Activated CD8-positive, alpha-beta memory T cell treated with anti-CD3 and anti-CD28 coated beads, Interleukin-2, amount 10 ng/mL, durations not matched to agents 7 days and 5 days (primary cell): Measurements from ENCODE around the gene TERC. TPM values are rescaled to one million over a fixed set of nuclear protein-coding genes. Genes with fewer than 3 reads are reported as not detected.
"Not testable (repeated sequence)": the region's sequence is repeated elsewhere in the genome, so short reads cannot be mapped to it uniquely, and the experiment has no call there.

Source experiments
- ATAC-seq: fragments of 150-1000 bp; cut with Tn5 transposase; one replicate; pipeline ENCODE4 v1.10.0; 2021; ENCODE audit warnings: moderate library complexity
- CTCF ChIA-PET: fragments of 350-600 bp; sonication (Branson Sonifier 250); formaldehyde crosslinking; loops from one replicate; lab custom pipeline; 2021; ENCODE audit warnings: antibody characterized with exemption; lab: Charles Lee
- DNase-seq: peaks from one replicate; pipeline ENCODE4 v3.0.0-alpha.2; 2020
- H3K27ac Mint-ChIP-seq: one replicate; pipeline ENCODE4 v1.8.0; 2021; ENCODE audit warnings: mild to moderate bottlenecking, mixed read lengths
- H3K27me3 Mint-ChIP-seq: one replicate; pipeline ENCODE4 v1.8.0; 2021; ENCODE audit warnings: mixed read lengths
- H3K36me3 Mint-ChIP-seq: one replicate; pipeline ENCODE4 v1.8.0; 2021; ENCODE audit warnings: mild to moderate bottlenecking, mixed read lengths
- H3K4me1 Mint-ChIP-seq: one replicate; pipeline ENCODE4 v1.8.0; 2021; ENCODE audit warnings: mixed read lengths
- H3K4me3 Mint-ChIP-seq: one replicate; pipeline ENCODE4 v1.8.0; 2021; ENCODE audit warnings: mild to moderate bottlenecking, moderate library complexity, mixed read lengths
- H3K9me3 Mint-ChIP-seq: one replicate; pipeline ENCODE4 v1.8.0; 2022; ENCODE audit warnings: low read depth, mixed read lengths
- total RNA-seq, 2 experiments: library from RNA; stranded (reverse); gene quantifications; one replicate each; pipeline ENCODE4 v1.2.3, GENCODE V29; 2021

The TERC gene
- total RNA-seq, 2 experiments from 2014 or later = 10.5 to 17.4 TPM

DNA sequence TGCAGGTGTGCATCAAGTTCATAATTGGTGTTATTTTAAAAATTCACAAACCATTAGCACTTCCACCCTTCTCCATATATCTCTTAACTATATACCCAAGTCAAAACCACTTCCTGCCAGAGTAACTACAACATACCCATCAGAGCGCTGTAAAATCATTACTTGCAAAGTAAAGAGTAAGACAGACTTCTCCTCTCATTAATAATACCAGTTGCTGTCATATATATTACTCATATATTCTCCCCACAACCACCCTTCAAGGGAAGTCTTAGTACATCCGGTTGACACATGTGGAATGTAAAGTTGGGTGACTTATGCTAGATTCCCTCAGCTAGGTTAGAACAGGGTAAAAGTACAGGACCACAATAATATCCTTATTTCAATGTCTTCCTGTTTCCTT is 5.6 kb downstream of the TERC start:
- Mint-ChIP-seq H3K4me3 (no peak overlapping the region), H3K9me3 (no peaks in the 10 kb centered on the region), H3K27ac (peak overlapping the region; percentile 52), H3K36me3 (peaks cover 2% of the 10 kb centered on the region), H3K4me1 (peaks cover 35% of the 10 kb centered on the region), H3K27me3 (peaks cover 7% of the 10 kb centered on the region)
- DNase-seq = no peak
- ATAC-seq = peak; percentile 77
- CTCF ChIA-PET = interaction anchor here (1.0 to 1.4 kb wide), 2 partner anchors 13 kb away, joined by 3 read pairs; no protein-coding TSS in a partner anchor

DNA sequence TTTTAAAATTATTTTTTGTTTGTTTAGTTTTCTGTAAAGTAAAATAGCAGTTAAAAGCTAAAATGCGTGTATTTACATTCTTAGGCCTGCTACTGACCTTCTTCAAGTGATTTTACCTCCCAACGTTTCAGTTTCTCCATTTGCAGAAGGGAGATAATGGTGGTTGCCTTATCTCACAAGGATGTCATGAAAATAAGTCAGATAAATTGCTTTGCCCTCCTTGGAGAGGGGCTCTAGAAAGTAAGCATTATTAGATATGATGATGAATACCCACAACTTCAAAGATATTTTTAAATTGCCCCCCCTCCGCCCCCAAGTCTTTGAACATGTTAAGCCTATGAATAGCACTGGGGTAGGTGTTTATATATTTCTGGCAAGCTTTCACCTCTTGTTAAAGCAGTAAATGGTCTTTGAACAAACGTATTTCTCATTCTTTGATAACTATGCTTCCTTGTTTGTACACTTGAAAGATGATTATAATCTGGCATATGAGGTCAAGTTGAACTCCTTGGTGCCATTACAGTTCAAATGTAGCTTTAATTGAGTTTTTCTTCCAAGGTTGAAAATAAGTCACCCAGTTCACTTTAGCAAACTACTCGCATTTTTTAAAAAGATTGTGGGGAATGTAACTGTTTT is 6.4 kb downstream of the TERC start:
- DNase-seq = no peak
- Mint-ChIP-seq H3K27me3 (peaks cover 7% of the 10 kb centered on the region), H3K9me3 (no peaks in the 10 kb centered on the region), H3K27ac (no peak overlapping the region), H3K36me3 (no peaks in the 10 kb centered on the region), H3K4me1 (peaks cover 27% of the 10 kb centered on the region), H3K4me3 (no peak overlapping the region)
- CTCF ChIA-PET = interaction anchor here (1.0 to 1.4 kb wide), 2 partner anchors 12 to 14 kb away, joined by 3 read pairs; no protein-coding TSS in a partner anchor
- no peak for ATAC-seq

DNA sequence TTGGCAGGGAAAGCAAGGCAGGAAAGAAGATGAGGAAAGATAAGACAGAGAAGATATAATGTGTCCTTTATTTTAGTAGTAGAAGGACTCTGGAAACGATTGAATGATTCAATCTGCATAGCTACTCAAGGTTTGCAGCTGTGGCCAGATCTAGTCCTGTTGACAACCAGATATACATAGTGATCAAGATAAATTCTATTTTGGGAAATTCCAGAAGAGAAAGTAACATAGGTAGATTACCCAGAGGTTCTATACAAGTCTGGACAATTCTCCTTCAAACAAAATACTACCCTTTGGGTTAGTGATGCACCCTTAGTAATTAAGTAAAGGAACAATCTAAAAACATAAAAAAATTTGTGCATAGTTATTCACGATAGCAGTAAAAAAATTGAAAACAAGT is 9.4 kb downstream of the TERC start:
- CTCF ChIA-PET = no interaction called here
- Mint-ChIP-seq H3K4me3 (no peak overlapping the region), H3K36me3 (no peaks in the 10 kb centered on the region), H3K9me3 (no peaks in the 10 kb centered on the region), H3K27ac (no peak overlapping the region), H3K27me3 (peaks cover 17% of the 10 kb centered on the region), H3K4me1 (peaks cover 17% of the 10 kb centered on the region)
- no peak for DNase-seq
- no peak for ATAC-seq

DNA sequence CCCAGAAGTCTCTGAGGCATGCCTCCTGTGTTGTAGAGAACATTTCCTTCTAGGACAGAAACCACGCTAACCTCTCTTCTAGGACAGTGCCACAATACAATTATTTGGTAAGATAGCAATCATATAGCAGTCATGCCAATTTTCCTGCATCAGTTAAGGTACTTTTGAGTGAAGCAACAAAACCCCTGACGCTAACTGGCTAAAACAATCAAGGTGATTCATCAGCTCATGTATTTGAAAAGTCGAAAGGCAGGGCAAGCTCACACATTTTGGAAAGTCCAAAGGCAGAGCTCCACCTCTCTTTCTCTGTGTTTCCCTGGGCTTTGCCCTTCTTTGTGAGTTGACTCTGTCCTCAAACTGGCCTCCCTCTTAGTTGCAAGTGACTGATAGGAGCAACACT is 10.1 kb downstream of the TERC start:
- H3K9me3 Mint-ChIP-seq = no peaks in the 10 kb centered on the region
- H3K4me3 Mint-ChIP-seq = no peak overlapping the region
- peaks cover 17% of the 10 kb centered on the region for H3K27me3 Mint-ChIP-seq
- H3K4me1 Mint-ChIP-seq = peaks cover 13% of the 10 kb centered on the region
- CTCF ChIA-PET = interaction anchor here (1.4 kb wide), 1 partner anchor 15 kb away, joined by 3 read pairs; no protein-coding TSS in a partner anchor
- no peak overlapping the region for H3K27ac Mint-ChIP-seq
- no peaks in the 10 kb centered on the region for H3K36me3 Mint-ChIP-seq
- DNase-seq (no peak), ATAC-seq (no peak)

DNA sequence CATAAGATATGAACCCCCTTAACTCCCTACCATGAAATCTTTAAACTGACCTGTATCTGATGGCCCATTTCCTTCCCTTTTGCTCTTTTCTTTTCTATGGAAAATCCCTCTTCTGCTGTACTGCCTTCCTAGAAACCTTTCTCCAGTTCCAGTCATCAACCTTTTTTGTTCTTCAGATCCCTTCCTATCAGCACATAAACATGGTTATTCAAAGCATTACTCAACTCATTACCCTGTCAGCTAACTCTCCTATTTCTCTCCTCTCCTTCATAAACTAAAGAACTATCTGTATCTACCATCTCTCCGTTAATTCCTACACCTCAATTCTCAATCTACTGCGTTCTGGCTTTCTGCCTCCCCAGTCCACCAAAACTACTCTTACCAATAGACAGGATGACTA is 13.0 kb downstream of the TERC start:
- Mint-ChIP-seq H3K27ac (no peak overlapping the region), H3K27me3 (peaks cover 36% of the 10 kb centered on the region), H3K36me3 (no peaks in the 10 kb centered on the region), H3K4me3 (no peak overlapping the region), H3K4me1 (peaks cover 7% of the 10 kb centered on the region), H3K9me3 (no peaks in the 10 kb centered on the region)
- CTCF ChIA-PET = interaction anchor here (1.2 kb wide), 1 partner anchor 8 kb away, joined by 3 read pairs; no protein-coding TSS in a partner anchor
- no peak for DNase-seq
- no peak for ATAC-seq

DNA sequence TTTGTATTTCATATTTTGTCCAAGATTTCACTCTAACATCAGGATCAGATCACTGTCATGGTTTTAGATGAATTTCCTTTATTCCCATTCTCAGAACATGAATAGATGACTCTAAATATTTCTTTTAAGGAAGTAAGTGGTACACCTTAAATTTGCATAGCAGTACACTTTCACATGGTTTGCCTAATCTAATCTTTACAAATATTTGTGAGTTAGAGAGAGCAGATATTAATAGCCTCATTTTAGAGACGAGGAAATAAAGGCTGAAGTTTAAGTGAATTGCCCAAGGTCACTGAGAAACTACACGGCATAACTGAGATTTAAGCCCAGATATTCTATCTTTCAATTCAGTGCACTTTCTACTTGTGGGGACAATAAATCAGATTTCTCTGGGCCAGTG is 14.2 kb downstream of the TERC start:
- DNase-seq = no peak
- CTCF ChIA-PET = no interaction called here
- Mint-ChIP-seq H3K9me3 (no peaks in the 10 kb centered on the region), H3K4me1 (peaks cover 7% of the 10 kb centered on the region), H3K27ac (no peak overlapping the region), H3K36me3 (no peaks in the 10 kb centered on the region), H3K4me3 (no peak overlapping the region), H3K27me3 (peaks cover 40% of the 10 kb centered on the region)
- no peak for ATAC-seq

DNA sequence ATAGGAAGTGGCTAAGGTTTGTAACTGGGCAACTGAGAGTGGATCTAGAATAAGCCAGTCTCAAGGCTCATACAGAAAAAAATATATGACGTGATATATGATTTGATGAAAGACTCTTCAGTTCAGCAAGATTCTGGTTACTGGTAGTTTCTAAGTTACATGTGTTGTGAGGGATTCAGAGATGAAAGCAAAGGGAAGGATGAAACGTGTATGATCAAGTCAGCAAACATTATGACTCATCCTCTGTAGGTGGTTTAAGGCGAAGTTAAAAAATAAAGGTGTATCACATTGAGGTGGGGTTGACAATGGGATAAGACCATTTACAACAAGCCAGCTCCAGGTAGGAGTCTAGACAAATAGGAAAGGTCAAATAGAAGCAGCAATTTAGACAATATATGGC is 16.2 kb downstream of the TERC start:
- CTCF ChIA-PET = interaction anchor here (0.7 kb wide), 1 partner anchor 1276 kb away, joined by 3 read pairs; no protein-coding TSS in a partner anchor
- peaks cover 36% of the 10 kb centered on the region for H3K27me3 Mint-ChIP-seq
- peaks cover 7% of the 10 kb centered on the region for H3K4me1 Mint-ChIP-seq
- H3K4me3 Mint-ChIP-seq = no peak overlapping the region
- ATAC-seq (peak; percentile 47), DNase-seq (no peak)
- no peaks in the 10 kb centered on the region for H3K36me3 Mint-ChIP-seq
- H3K27ac Mint-ChIP-seq = no peak overlapping the region
- no peaks in the 10 kb centered on the region for H3K9me3 Mint-ChIP-seq

DNA sequence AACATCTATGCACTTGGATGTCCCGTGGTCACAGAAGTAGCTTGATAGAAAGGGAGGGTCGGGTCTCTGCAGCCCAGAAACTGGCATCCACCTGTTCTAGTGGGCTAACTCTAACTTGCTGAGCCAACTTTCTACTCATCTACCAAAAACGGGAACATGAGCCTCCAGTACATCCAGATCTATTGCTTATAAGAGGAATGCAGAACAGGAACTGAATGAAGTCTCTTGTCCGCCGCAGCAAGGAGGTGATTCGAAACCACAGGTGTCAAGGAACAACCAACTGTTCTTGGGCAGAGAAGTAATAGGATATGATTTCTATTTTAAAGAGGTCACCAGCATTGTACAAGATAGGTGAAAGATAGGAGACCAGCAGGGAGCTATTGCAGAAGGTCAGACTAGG is 17.9 kb downstream of the TERC start:
- CTCF ChIA-PET = no interaction called here

DNA sequence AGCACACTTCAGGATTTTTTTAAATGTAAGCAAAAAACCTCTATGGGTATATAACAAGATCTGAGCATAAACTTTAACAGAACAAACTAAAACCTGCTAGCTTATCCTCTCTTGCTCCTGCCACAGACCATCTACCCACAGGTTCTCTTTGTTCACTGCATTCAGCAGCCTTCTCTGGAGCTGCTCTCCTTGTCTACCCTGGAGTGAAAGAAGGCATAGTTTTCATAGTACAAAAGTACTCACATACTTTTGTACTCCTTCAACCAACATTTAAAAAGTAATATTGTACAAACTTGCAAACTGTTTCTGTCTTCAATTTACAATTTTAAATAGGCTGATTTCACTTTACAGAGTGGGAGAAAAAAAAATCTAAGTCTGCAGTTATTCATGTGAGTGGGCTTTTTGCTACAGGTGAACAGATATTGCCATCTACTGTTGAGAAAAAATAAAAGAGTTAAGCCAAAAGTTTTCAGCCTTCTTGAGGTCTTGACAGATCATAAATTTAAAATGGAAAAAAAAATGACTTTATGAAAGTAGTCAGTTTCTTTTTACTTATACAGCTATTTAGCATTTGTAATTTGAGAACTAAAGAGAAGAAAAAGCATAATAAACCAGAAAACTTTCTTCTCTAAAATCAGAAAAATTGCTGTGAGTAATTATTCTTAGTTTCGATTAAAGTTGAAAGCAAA is 20.4 kb downstream of the TERC start:
- no peak overlapping the region for H3K27ac Mint-ChIP-seq
- DNase-seq = no peak
- no peaks in the 10 kb centered on the region for H3K36me3 Mint-ChIP-seq
- H3K27me3 Mint-ChIP-seq = peaks cover 25% of the 10 kb centered on the region
- CTCF ChIA-PET = interaction anchor here (1.0 to 2.7 kb wide), 4 partner anchors 8 to 1533 kb away, joined by 3 to 12 read pairs (median 5); no protein-coding TSS in a partner anchor
- ATAC-seq = no peak
- H3K9me3 Mint-ChIP-seq = no peaks in the 10 kb centered on the region
- H3K4me1 Mint-ChIP-seq = peaks cover 7% of the 10 kb centered on the region
- H3K4me3 Mint-ChIP-seq = no peak overlapping the region

More for the DNA sequence above, 17.9 kb downstream of the TERC start:
- no peak for DNase-seq
- no peaks in the 10 kb centered on the region for H3K36me3 Mint-ChIP-seq
- H3K4me1 Mint-ChIP-seq = peaks cover 7% of the 10 kb centered on the region
- no peaks in the 10 kb centered on the region for H3K9me3 Mint-ChIP-seq
- no peak overlapping the region for H3K4me3 Mint-ChIP-seq
- H3K27ac Mint-ChIP-seq = no peak overlapping the region
- ATAC-seq = no peak
- H3K27me3 Mint-ChIP-seq = peaks cover 28% of the 10 kb centered on the region

DNA sequence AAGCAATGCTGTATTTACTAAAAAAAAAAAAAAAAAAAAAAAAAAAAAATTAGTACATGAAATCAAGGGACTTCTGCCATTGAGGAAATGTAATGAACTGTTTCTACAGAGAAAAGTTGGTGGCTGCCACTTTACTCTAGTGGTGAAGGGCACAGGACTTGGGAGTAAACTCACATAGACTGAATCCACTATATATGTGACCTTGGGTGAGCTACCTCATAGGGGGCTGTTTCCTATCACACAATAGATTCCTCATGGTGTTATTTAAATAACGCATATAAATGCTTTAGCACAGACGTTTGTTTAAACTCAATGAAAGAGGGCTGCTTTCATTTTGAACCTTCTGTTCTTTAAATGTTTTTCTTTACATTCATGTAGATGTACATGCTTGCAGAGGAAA is 25.8 kb downstream of the TERC start:
- CTCF ChIA-PET = interaction anchor here (1.0 kb wide), 1 partner anchor 15 kb away, joined by 3 read pairs; no protein-coding TSS in a partner anchor
- H3K27me3 Mint-ChIP-seq = peaks cover 2% of the 10 kb centered on the region
- no peak overlapping the region for H3K4me3 Mint-ChIP-seq
- peaks cover 5% of the 10 kb centered on the region for H3K9me3 Mint-ChIP-seq
- DNase-seq (no peak), ATAC-seq (no peak)
- no peak overlapping the region for H3K27ac Mint-ChIP-seq
- H3K4me1 Mint-ChIP-seq = no peaks in the 10 kb centered on the region
- H3K36me3 Mint-ChIP-seq = no peaks in the 10 kb centered on the region

DNA sequence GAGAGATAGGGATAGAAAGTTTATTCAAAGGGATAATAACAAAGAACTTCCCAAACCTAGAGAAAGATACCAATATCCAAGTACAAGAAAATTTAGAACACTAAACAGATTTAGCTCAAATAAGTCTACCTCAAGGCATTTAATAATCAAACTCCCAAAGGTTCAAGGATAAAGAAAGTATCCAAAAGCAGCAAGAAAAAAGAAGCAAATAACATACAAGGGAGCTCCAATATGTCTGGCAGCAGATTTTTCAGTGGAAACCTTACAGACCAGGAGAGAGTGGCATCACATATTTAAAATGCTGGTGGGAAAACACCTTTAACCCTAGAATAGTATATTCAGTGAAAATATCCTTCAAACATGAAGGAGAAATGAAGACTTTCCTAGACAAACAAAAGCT is 33.0 kb downstream of the TERC start:
- H3K27me3 Mint-ChIP-seq = peaks cover 31% of the 10 kb centered on the region
- H3K36me3 Mint-ChIP-seq, H3K4me1 Mint-ChIP-seq, H3K27ac Mint-ChIP-seq, CTCF ChIA-PET, H3K9me3 Mint-ChIP-seq, DNase-seq, ATAC-seq, H3K4me3 Mint-ChIP-seq: not testable (repeated sequence)

DNA sequence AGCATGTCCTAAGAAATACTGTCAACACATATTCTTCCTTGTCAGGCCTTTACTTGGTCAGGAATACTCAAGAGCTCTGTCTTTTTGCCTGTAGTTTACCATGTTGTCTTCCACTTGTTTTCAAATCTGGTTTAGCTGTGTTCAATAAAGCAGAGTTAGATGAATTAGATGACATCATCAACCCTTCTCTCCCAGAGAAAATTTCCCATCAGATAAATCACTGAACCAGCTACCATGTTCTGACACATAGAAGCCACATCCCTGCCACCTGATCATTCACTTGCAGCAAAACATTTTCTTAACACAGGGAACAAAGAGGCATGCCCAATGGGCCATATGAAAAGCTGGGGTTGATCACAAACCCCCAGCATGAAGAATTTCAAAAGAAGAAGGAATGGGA is 42.1 kb downstream of the TERC start:
- H3K27ac Mint-ChIP-seq = no peak overlapping the region

DNA sequence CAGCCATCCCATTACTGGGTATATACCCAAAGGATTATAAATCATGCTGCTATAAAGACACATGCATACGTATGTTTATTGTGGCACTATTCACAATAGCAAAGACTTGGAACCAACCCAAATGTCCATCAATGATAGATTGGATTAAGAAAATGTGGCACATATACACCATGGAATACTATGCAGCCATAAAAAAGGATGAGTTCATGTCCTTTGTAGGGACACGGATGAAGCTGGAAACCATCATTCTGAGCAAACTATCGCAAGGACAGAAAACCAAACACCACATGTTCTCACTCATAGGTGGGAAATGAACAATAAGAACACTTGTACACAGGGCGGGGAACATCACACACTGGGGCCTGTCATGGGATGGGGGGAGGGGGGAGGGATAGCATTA is 46.4 kb downstream of the TERC start:
- peaks cover 16% of the 10 kb centered on the region for H3K27me3 Mint-ChIP-seq
- H3K27ac Mint-ChIP-seq, H3K9me3 Mint-ChIP-seq, H3K36me3 Mint-ChIP-seq, ATAC-seq, DNase-seq, CTCF ChIA-PET, H3K4me1 Mint-ChIP-seq, H3K4me3 Mint-ChIP-seq: not testable (repeated sequence)

More for the DNA sequence above, 42.1 kb downstream of the TERC start:
- Mint-ChIP-seq H3K4me1 (no peaks in the 10 kb centered on the region), H3K4me3 (no peak overlapping the region), H3K27me3 (peaks cover 18% of the 10 kb centered on the region), H3K36me3 (no peaks in the 10 kb centered on the region), H3K9me3 (no peaks in the 10 kb centered on the region)
- no peak for DNase-seq
- CTCF ChIA-PET = no interaction called here
- ATAC-seq = no peak
